Measurements from ENCODE around the gene ME1.

The ME1 gene

DNA sequence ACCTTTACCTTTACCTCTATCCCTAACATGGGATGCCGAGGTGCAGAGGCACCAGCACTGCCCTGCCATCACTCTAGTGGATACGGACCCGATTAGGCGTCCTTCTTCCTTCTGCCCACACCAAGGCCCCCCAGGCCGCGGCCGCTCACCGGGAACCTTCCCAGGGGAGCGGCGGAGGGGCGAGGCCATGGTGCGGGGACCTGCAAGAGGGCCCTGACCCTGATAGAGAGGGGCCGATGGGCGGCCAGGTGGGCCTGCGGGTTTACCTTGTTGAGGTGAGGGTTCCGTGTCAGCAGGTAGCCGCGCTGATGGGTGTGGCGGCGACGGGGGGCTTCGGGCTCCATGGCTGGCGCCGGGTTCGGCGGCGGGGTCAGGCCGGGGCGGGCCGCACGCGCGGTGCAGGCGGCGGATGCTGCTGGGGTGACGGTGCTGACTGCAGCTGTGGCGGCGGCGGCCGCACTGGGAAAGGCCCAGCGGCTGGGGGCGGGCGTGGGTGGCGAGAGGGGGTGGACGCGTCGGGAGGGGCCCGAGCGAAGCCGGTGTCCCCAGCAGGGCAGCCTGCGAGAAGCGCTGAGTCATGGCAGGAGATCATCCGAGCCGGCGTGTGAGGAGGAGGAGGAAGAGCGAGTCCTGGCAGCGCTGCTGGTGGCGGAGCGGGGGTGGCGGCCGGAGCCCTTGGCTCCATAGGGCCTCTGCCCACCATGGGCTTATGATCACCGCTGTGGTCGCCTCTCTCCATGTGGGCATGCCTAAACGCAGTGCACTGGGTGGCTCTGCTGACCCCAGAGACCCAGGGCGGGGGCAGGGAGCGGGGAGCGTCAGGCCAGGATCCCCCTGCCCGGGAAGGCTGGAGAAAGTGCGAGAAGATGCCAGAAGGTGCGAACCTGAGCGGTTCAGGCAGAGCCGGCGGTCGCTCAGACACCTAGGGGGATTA lies at the start of gene ME1:
Gene ME1, minus strand, starts transcription at position 441 of the 934 bp plus-strand sequence. Its CDS starts 97 bp downstream, at position 344.
- Histone ChIP-seq H3K27ac (peak within 1 kb of the TSS; percentile 81 to 91), H3K4me3 (peak within 1 kb of the TSS; percentile 97)
- TF ChIP-seq, protein P1, sequence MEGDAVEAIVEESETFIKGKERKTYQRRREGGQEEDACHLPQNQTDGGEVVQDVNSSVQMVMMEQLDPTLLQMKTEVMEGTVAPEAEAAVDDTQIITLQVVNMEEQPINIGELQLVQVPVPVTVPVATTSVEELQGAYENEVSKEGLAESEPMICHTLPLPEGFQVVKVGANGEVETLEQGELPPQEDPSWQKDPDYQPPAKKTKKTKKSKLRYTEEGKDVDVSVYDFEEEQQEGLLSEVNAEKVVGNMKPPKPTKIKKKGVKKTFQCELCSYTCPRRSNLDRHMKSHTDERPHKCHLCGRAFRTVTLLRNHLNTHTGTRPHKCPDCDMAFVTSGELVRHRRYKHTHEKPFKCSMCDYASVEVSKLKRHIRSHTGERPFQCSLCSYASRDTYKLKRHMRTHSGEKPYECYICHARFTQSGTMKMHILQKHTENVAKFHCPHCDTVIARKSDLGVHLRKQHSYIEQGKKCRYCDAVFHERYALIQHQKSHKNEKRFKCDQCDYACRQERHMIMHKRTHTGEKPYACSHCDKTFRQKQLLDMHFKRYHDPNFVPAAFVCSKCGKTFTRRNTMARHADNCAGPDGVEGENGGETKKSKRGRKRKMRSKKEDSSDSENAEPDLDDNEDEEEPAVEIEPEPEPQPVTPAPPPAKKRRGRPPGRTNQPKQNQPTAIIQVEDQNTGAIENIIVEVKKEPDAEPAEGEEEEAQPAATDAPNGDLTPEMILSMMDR (IDR thresholded peaks at IDR 0.05): no peak
- DNase-seq (ENCODE audit: low spot score): peak; percentile 85

DNA sequence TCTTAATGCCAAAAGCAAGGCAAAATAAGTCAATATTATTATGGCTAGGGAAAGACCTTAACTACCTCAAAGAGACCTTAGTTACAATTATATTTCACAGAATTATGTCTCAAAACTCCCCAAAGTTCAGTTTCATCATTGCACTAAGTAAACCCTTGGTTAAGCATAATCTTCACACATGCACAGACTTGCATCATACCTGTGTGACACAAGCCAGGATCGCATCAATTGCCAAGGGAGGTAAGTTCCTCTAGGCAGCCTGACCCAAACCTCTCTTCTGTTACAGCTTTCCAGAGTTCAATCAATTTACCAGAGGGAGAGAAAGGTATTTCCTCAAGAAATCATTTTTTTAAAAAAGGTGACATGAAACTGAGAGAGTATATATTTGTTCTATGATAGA lies 49.6 kb upstream of the ME1 start:
- TF ChIP-seq, protein P1 (IDR thresholded peaks at IDR 0.05): no peak
- no peak overlapping the region for H3K4me3 ChIP-seq
- H3K27ac ChIP-seq: no peak overlapping the region
- DNase-seq (ENCODE audit: low spot score): no peak

DNA sequence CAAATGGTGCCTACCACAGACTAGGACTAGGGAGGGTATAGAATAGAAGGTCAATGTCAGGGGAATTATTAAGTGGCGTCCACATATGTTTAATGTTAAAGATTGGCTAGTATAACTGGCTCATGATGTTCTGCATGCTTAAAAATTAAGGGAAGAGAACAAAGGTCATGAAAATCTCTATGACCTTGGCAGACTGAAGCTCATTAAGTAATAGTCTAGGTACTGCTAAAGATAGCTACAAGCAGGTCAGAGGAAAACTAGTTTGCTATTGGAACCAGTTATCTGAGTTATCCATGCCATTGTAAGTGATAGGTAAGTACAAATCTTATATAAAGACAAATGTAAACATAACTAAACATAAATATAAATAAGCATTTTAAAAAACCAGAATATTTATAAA lies 48.5 kb upstream of the ME1 start:
- H3K27ac ChIP-seq: no peak overlapping the region
- DNase-seq (ENCODE audit: low spot score): no peak
- TF ChIP-seq, protein P1 (IDR thresholded peaks at IDR 0.05): no peak
- no peak overlapping the region for H3K4me3 ChIP-seq

DNA sequence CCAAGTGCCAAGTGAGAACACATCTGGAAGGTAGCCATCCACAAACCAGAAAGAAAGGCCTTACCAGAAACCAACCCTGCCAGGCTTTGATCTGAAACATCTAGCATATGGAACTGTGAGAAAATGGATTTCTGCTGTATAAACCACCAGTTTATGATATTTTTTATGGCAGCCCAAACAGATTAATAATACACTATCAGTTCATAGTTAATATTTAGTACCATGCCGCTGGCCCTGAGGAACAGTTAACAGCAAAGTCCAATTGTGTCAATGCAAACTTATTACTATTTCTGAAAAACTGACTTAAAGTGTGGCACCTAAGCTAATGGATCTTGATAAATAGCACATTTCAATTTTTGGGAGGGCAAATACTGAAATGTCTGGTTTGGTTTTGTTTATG lies 46.1 kb upstream of the ME1 start:
- TF ChIP-seq, protein P1 (IDR thresholded peaks at IDR 0.05): no peak
- DNase-seq (ENCODE audit: low spot score): no peak
- Histone ChIP-seq H3K4me3 (no peak overlapping the region), H3K27ac (no peak overlapping the region)

DNA sequence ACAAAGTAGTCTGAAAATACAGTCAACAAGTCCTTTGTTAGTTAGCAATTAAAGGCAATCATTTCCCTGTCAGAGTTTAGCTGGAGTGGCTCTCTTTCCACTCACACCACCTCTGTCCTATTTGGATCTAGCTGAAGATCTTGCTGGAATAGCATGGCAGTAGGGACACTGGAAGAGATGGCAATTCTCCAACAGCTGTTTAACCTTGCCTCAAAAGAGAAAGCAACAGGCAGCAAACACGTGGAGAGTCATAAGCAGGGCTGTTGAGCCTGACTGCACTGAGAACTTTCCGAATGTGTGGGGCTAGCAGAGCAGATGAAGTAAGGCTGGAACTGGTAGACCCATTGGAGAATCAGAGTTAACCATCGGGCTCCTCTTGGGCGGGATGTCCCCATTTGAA lies 43.5 kb upstream of the ME1 start:
- Histone ChIP-seq H3K27ac (no peak overlapping the region), H3K4me3 (no peak overlapping the region)
- no peak for DNase-seq (ENCODE audit: low spot score)
- TF ChIP-seq, protein P1 (IDR thresholded peaks at IDR 0.05): no peak

DNA sequence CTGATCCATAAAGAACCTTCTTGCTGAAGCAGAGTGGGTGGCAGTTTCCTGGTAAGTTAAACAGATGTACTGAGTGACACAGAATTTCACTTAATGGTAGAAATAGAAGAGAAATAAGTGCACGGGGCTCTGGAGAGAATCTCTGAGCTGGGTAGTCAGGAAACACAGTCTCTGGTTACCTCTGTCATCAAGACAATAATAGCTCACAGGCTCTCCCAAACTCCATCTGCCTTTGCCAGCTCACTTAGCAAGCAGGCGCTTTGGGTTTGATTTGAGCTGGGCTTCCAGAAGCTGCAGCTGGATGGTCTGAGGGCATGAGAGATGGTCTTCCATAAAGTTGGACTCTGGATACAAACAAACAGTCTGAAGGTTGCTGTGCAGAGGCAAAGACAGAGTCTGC lies 41.9 kb upstream of the ME1 start:
- TF ChIP-seq, protein P1 (IDR thresholded peaks at IDR 0.05): no peak
- Histone ChIP-seq H3K27ac (no peak overlapping the region), H3K4me3 (no peak overlapping the region)
- no peak for DNase-seq (ENCODE audit: low spot score)

DNA sequence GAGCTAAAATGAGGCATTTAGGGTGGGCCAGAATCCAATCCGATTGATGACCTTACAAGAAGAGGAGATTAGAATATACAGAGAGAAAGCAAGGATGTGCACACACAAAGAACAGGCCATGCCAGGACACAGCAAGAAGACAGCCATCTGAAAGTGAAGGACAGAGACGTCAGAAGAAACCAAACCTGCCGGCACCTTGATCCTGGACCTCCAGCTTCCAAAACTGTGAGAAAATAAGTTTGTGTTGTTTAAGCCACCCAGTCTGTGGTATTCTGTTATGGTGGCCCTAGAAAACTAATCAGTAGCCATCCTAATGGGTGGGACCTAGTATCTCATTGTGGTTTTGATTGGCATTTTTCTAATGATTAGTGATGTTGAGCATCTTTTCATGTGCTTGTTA lies 39.7 kb upstream of the ME1 start:
- Histone ChIP-seq H3K27ac (no peak overlapping the region), H3K4me3 (no peak overlapping the region)
- TF ChIP-seq, protein P1 (IDR thresholded peaks at IDR 0.05): no peak
- DNase-seq (ENCODE audit: low spot score): no peak

Measured in coronary artery (tissue), 2 donors.